ENCODE results near the gene DLK1. TPM values are rescaled to one million over a fixed set of nuclear protein-coding genes. Genes with fewer than 3 reads are reported as not detected.

Gene DLK1
- total and polyA plus RNA-seq, 2 of the 4 experiments (the other 2 are of a cell fraction) = under 0.01 to 0.07 TPM

DNA sequence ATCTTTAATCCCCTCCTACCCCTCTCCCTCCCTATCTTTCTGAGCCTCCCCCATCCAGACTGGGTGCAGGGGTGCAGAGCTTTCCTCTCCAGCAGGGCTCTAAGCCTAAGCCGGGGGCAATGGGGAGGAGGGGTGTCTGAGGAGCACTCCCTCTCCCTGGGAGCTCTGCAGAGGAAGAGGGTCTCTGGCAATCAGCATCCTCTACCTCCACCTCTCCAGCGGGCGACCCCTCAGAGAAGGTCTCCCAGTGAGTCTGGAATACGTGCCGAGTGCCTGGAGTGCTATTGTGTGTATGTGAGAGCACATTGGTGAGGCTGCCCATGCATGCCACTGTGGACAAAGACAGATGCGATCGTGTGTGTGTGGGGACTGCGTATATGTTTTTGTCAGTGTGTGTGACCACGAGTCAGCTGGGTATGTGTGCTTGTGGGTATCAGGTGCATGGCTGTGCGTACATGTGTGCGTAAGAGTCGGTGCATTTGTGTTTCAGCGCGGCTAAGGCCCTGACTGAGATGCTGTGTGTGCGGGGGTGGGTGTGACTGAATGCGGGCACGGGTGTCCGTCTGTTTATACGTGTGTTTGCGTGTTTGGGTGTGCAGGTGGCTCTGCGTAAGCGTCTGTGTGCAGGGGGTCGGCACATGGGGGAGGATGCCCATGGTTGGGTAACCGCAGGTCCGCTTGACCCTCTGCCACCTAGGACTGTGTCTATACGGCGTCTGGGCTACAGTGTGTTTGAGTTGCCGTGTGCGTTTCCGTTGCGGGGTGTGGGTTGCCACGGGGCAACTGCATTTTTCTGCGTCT, 905 bp upstream of the DLK1 start:
- BruUV-seq (replicated peaks) = no TSS peak
- no peak overlapping the region for H2AK5ac ChIP-seq (ENCODE audit: low read depth, low read length)
- intact Hi-C loops (cut with micrococcal nuclease) = no loop called here

More for the DNA sequence above, 905 bp upstream of the DLK1 start:
- ATAC-seq (ENCODE audit: low read depth) (no peak), DNase-seq (no peak)
- Histone ChIP-seq H2AFZ (replicated peaks; ENCODE audit: low read length, poor library complexity) (peak overlapping the region; percentile 0), H3K18ac (ENCODE audit: low read depth, low read length) (no peak overlapping the region), H2BK5ac (ENCODE audit: low read depth, low read length, poor library complexity, severe bottlenecking) (no peak overlapping the region), H3K4me1 (ENCODE audit: control insufficient read depth, insufficient read depth, low read length) (no peaks in the 10 kb centered on the region), H3K9me1 (ENCODE audit: insufficient read depth, low read length) (no peaks in the 10 kb centered on the region), H3K56ac (ENCODE audit: extremely low read depth, insufficient read depth, low read length) (no peak overlapping the region), H3K27ac (ENCODE audit: insufficient read depth, low read length) (no peak overlapping the region), H3K4me2 (ENCODE audit: low read depth, low read length) (no peak overlapping the region), H4K5ac (ENCODE audit: low read depth, low read length) (no peak overlapping the region), H3K79me1 (ENCODE audit: low read depth in 1 of 2, low read length in 2 of 2) (no peaks in the 10 kb centered on the region), H3K4me3 (ENCODE audit: insufficient read depth, low read depth, low read length) (no peak overlapping the region), H4K8ac (ENCODE audit: low read depth in 2 of 2, low read length in 2 of 2) (no peak overlapping the region), H3K36me3 (ENCODE audit: control insufficient read depth, insufficient read depth, low read length) (no peaks in the 10 kb centered on the region), H3K9ac (ENCODE audit: low read depth, low read length) (no peak overlapping the region), H3K4ac (ENCODE audit: low read depth, low read length) (no peak overlapping the region), H2BK15ac (ENCODE audit: low read depth, low read length) (no peak overlapping the region), H4K20me1 (ENCODE audit: insufficient read depth, low read length) (no peaks in the 10 kb centered on the region; the same call in 1 of the 2 replicates), H3K23ac (ENCODE audit: low read depth, low read length) (no peak overlapping the region), H3K27me3 (ENCODE audit: control insufficient read depth, insufficient read depth, low read length) (peaks cover 94% of the 10 kb centered on the region), H2BK20ac (ENCODE audit: low read depth, low read length) (no peak overlapping the region), H2BK120ac (ENCODE audit: low read depth, low read length) (no peak overlapping the region), H4K91ac (ENCODE audit: insufficient read depth, low read depth, low read length) (no peak overlapping the region), H2AK9ac (replicated peaks; ENCODE audit: low read depth, low read length, poor library complexity) (no peak overlapping the region), H3K9me3 (ENCODE audit: control insufficient read depth, insufficient read depth, low read length) (no peaks in the 10 kb centered on the region; the same call in 1 of the 2 replicates), H3K14ac (replicated peaks; ENCODE audit: low read depth, low read length) (no peak overlapping the region)
- ChIA-PET CTCF (no interaction called here), POLR2A (ENCODE audit: unreplicated experiment) (no interaction called here)
- no peak for TF ChIP-seq RFX5 (IDR thresholded peaks at IDR 0.05; ENCODE audit: low read depth, low read length)
- TF ChIP-seq MAFK (IDR thresholded peaks at IDR 0.05; ENCODE audit: low read depth, low read length) = no peak
- no peak for TF ChIP-seq CEBPB (IDR thresholded peaks at IDR 0.05; ENCODE audit: low read depth, low read length)
- TF ChIP-seq, protein P1, sequence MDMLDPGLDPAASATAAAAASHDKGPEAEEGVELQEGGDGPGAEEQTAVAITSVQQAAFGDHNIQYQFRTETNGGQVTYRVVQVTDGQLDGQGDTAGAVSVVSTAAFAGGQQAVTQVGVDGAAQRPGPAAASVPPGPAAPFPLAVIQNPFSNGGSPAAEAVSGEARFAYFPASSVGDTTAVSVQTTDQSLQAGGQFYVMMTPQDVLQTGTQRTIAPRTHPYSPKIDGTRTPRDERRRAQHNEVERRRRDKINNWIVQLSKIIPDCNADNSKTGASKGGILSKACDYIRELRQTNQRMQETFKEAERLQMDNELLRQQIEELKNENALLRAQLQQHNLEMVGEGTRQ (IDR thresholded peaks at IDR 0.05; ENCODE audit: low read depth, low read length) = no peak
- TF ChIP-seq POLR2A (IDR thresholded peaks at IDR 0.05; ENCODE audit: low read depth, low read length) = no peak
- TF ChIP-seq, protein P2, sequence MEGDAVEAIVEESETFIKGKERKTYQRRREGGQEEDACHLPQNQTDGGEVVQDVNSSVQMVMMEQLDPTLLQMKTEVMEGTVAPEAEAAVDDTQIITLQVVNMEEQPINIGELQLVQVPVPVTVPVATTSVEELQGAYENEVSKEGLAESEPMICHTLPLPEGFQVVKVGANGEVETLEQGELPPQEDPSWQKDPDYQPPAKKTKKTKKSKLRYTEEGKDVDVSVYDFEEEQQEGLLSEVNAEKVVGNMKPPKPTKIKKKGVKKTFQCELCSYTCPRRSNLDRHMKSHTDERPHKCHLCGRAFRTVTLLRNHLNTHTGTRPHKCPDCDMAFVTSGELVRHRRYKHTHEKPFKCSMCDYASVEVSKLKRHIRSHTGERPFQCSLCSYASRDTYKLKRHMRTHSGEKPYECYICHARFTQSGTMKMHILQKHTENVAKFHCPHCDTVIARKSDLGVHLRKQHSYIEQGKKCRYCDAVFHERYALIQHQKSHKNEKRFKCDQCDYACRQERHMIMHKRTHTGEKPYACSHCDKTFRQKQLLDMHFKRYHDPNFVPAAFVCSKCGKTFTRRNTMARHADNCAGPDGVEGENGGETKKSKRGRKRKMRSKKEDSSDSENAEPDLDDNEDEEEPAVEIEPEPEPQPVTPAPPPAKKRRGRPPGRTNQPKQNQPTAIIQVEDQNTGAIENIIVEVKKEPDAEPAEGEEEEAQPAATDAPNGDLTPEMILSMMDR (conservative IDR thresholded peaks at IDR 0.05; ENCODE audit: low read depth, low read length) = no peak
- TF ChIP-seq SMC3 (IDR thresholded peaks at IDR 0.05; ENCODE audit: low read depth, low read length) = no peak
- TF ChIP-seq RAD21 (IDR thresholded peaks at IDR 0.05; ENCODE audit: low read length) = no peak
- TF ChIP-seq, protein P3, sequence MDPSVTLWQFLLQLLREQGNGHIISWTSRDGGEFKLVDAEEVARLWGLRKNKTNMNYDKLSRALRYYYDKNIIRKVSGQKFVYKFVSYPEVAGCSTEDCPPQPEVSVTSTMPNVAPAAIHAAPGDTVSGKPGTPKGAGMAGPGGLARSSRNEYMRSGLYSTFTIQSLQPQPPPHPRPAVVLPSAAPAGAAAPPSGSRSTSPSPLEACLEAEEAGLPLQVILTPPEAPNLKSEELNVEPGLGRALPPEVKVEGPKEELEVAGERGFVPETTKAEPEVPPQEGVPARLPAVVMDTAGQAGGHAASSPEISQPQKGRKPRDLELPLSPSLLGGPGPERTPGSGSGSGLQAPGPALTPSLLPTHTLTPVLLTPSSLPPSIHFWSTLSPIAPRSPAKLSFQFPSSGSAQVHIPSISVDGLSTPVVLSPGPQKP (IDR thresholded peaks at IDR 0.05; ENCODE audit: borderline replicate concordance, low read depth, low read length) = no peak
- TF ChIP-seq CHD1 (IDR thresholded peaks at IDR 0.05; ENCODE audit: low read depth, low read length) = no peak
- no peak for TF ChIP-seq NFE2L2 (IDR thresholded peaks at IDR 0.05; ENCODE audit: low read depth, low read length)
- TF ChIP-seq MAZ (IDR thresholded peaks at IDR 0.05; ENCODE audit: borderline replicate concordance, low read depth, low read length) = no peak
- TF ChIP-seq RCOR1 (IDR thresholded peaks at IDR 0.05; ENCODE audit: insufficient replicate concordance, low read length) = no peak
- WGBS, 2 experiments (ENCODE audit: extremely low coverage in 2 of 2, insufficient read length in 1 of 2) = 88% methylated on average over 22 of the region's 33 CpGs; no CpG with 5 or more reads in 1 of the 2 experiments
- in situ Hi-C loops (cut with MboI; ENCODE audit: low sequenced_read_pairs) (no loop called here), dilution Hi-C loops (cut with HindIII; ENCODE audit: low sequenced_read_pairs, unreplicated experiment) (no loop called here)
